T-helper 9 cell (primary cell): Measurements from ENCODE around the gene CREB3.

Experiments used
- DNase-seq: peaks from one replicate; pipeline ENCODE4 v3.0.0-alpha.2; 2020
- total RNA-seq, 2 donors: gene quantifications; one replicate each; lab custom pipeline; 2026; lab: John Stamatoyannopoulos, UW

CREB3 gene
- total RNA-seq = 28.0 to 35.0 reads per million in 2 donors

GRCh38 chr9:35732185-35732799 lies at the start of gene CREB3, which contains the start of gene TLN1:
TSS of gene CREB3 (plus strand) at chr9:35732666. CDS start at chr9:35732773, 107 bp downstream.
TSS of gene TLN1 (minus strand) at chr9:35732195. CDS start at chr9:35725694, 6,501 bp downstream.
- DNase-seq = peak; percentile 89

- no peak for DNase-seq
Observed at GRCh38 chr9:35683323-35683722, 49.1 kb upstream of the CREB3 start.

GRCh38 chr9:35684921-35685320 lies 47.5 kb upstream of the CREB3 start:
- no peak for DNase-seq

- DNase-seq = no peak
Observed at GRCh38 chr9:35685506-35685905, 47.0 kb upstream of the CREB3 start.

- no peak for DNase-seq
Observed at GRCh38 chr9:35686222-35687203, 46.0 kb upstream of the CREB3 start.

- no peak for DNase-seq
Observed at GRCh38 chr9:35687306-35687705, 45.2 kb upstream of the CREB3 start.

GRCh38 chr9:35687972-35688557 lies 44.4 kb upstream of the CREB3 start:
- no peak for DNase-seq

- DNase-seq = no peak
Observed at GRCh38 chr9:35688558-35689541, 43.6 kb upstream of the CREB3 start.

GRCh38 chr9:35689542-35690293 lies 42.7 kb upstream of the CREB3 start, which contains the start of gene TPM2:
TSS of gene TPM2 (minus strand) at chr9:35689925. CDS start at chr9:35689817, 108 bp downstream.
- no peak for DNase-seq

- DNase-seq = no peak
Observed at GRCh38 chr9:35690294-35690613, 42.2 kb upstream of the CREB3 start.

- peak; percentile 30 for DNase-seq
Observed at GRCh38 chr9:35690614-35691333, 41.7 kb upstream of the CREB3 start.

- no peak for DNase-seq
Observed at GRCh38 chr9:35691334-35691650, 41.2 kb upstream of the CREB3 start.

- no peak for DNase-seq
Observed at GRCh38 chr9:35691757-35692301, 40.6 kb upstream of the CREB3 start.

- no peak for DNase-seq
Observed at GRCh38 chr9:35695943-35696401, 36.5 kb upstream of the CREB3 start.

GRCh38 chr9:35696520-35697215 lies 35.8 kb upstream of the CREB3 start:
- DNase-seq = peak; percentile 42

- no peak for DNase-seq
Observed at GRCh38 chr9:35697486-35697885, 35.0 kb upstream of the CREB3 start.

- DNase-seq = no peak
Observed at GRCh38 chr9:35698231-35698630, 34.2 kb upstream of the CREB3 start.

GRCh38 chr9:35700031-35700430 lies 32.4 kb upstream of the CREB3 start:
- DNase-seq = no peak

GRCh38 chr9:35700942-35701341 lies 31.5 kb upstream of the CREB3 start:
- no peak for DNase-seq

- DNase-seq = no peak
Observed at GRCh38 chr9:35702696-35703095, 29.8 kb upstream of the CREB3 start.
